NCI-H187 treated with DMSO at 0.1 percent for 48 hours (cell line): ENCODE results near the gene CYP21A2.

ENCODE experiments used
- DNase-seq: peaks from one replicate; lab custom pipeline; 2025; lab: John Stamatoyannopoulos, UW

CYP21A2 gene

DNA sequence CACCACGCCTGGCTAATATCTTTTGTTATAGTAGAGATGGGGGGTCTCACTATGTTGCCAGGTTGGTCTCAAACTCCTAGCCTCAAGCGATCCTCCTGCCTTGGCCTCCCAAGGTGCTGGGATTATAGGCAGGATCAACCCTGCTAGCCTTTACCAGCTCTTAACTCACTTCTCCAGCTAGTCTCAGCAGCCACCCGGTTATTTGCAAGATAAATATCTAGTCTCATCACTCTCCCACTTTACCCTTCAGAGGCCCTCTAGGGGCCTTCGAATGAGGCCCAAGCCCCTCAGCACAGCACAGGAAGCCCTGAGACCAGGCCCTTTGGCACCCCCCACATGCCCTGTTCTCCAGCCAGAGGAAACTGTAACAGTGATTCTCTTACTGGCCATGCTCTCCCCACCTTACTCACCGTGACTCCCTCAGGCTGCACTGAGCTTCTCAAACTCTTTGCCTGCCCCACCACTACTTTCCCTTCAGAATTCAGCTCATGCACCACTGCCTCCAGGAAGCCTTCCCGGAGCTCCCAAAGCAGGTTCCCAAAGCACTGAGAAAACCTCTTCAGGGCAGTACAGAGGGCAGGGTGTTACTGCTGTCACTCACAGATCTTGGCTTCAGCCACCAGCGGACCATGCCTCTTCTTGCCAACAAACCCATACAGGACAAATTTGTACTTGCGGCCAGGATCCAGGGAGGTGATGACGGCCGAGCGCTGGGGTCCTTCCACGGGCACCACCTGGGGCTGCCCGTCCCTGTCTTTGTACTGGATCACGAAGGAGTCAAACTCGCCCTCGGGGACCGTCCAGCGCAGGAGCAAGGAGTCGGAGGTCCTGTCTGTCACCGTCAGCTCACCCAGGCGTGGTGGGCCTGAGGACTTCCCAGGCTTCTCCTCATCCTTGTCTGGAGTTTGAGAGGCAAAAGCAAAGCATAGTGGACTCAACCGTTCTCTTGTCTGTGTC is 45.9 kb downstream of the CYP21A2 start:
- DNase-seq = no peak

DNA sequence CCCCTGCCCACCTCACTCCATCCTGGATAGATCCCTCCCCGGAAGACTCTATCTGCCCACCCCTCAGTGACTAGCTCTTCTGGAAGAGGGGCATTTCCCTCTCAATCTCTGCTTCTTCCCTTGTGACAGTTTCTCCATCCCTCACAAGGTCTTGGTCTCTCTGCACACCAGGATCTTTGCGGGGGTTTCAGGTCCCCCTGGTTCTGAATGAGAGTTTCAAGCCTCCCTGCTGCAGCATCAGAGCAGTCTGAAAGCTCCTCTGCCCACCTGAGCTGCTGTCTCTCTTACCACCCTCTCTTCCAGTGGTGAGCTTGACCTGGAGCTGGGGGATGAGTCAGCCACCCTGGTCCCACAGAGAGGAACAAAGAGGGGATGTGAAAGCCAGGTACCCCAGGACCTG is 46.6 kb downstream of the CYP21A2 start:
- no peak for DNase-seq

DNA sequence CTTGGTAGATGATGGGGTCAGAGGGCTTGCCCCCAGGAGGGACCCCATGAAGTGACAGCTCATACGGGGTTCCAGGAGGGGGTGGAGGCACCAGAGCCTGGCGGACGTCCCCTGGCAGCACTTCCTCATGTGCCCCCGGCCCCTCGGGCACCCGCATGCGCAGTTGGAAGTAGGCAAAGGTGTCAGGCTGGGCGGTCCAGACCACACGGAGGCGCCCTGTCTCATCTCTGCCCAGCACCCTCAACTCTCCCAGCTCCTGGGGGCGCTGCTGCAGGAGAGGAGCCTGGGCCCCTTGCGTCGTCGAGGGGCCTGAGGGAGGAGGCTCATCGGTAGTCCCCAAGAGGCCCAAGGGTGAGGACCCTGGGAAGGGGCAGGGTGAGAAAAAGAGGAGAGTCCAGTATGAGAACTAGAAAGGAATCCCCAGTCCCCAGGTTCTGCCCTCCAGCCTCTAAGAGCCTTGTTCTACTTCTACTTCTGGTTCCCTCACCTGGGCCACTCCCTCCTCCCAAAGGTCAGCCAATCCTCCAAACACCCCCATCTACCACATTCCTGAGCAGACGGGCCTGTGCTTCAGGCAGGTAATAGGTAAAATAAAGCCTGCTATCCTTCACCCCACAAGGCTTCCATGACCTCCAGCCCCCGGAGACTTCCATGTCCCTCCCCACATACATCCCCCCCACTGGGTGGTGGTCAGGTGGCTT is 47.7 kb downstream of the CYP21A2 start:
- no peak for DNase-seq

DNA sequence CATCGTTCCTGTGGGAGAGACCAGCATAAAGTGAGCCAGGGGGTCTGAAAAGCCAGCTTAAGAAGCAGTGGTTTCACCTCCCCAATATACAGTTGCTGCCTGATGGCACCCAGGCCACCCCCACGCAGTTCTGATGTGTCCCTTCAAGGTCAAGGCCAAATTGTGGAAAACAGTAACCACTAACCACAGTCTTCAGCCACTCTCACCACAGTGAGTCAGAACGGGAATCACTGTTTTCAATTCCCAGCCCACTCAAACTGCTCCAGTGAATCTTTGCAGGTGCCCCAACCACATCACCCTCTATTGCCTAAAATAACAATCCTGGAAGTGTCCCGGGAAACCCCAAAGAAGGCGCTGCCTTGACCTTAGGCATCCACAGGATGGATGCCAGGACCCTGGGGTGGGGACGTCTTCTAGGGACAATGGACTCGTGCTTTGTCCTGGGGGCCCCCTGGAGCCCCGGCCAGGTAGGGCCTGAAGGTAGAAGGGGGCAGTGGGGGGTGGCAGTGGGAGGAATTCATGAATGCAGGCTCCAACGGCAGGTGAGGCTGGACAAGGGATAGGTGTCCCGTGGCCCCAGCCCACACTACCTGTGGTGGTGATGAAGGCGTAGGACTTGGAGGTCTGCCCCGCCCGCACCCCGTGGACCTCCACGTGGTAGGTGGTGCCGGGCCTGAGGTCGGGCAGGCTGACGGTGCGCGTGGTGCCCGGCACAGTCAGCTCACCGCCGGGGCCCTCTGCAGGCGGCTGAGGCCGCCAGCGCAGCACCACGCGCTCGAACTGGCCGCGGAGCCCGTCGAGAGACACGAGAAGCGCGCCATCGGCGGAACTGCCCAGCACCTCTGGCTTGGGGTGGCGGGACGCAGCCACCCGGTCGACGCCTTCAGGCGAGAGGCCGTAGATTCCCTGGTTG is 48.7 kb downstream of the CYP21A2 start:
- DNase-seq = no peak

DNA sequence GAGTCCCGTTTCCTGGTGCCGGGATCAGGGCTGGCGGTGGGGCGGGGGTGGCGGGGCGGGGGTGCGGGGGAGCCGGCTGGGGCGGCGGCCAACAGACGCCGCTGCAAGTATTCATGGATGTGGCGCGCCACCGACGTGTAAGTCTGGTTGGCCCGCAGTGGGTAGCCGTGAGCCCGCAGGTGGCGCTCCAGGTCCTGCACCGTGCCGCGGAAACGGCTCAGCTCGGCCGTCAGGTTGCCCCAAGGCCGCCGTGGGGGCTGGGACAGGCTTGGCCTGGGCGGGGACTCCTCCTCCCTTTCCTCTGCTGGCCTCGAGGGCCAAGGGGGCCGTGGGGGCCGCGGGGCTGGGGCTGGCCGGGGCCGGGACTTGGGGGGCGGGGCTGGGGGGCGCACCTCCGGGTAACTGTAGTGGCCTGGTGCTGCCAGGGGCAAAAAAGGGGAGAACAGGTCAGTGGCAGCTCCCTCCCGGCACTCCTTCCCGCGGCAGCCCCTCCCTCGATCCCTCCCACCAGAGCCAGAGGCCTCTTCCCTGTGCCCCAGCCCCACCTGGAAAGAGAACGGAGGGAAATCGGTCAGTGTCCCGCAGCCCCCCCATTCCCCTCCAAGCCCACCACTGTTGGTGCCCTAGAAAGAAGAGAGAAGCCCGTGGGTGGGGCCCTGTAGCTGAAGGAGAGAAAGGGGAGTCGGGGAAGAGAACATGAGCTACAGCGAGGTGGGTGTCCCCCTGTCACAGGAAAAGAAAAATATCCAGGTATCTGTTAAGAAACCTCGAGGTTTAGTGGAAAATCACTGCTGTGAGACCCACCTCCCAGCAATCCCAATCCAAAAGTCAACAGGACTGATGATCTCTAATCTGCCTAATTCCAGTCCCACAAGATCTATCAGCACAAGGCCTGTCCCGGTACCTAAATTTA is 49.6 kb downstream of the CYP21A2 start:
- DNase-seq = no peak

DNA sequence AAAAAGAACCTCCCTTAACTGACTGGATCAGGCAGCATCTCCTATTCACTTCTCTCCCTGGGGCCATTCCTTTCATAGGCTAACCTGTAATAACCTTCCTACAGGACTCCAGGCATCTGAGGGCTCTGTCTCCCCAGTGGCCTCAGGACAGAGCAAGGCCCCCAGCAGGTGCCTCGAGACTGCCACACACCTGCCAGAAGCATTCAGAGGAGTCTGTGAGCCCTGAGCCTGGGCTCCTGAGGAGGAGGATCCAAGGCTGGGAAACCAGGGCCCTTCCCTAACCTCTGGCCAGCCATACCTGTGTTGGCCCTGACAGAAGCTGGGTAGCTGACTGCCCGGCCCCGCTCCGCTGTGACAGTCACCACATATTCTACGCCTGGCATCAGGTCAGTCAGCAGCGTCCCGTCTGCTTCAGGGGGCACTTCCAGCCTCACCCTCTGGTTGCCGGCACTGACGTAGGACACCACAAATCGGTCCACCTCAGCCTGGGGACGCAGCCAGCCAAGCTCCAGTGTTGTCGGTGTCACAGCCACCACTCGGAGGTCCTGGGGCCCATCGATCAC is 50.4 kb downstream of the CYP21A2 start:
- DNase-seq = no peak

DNA sequence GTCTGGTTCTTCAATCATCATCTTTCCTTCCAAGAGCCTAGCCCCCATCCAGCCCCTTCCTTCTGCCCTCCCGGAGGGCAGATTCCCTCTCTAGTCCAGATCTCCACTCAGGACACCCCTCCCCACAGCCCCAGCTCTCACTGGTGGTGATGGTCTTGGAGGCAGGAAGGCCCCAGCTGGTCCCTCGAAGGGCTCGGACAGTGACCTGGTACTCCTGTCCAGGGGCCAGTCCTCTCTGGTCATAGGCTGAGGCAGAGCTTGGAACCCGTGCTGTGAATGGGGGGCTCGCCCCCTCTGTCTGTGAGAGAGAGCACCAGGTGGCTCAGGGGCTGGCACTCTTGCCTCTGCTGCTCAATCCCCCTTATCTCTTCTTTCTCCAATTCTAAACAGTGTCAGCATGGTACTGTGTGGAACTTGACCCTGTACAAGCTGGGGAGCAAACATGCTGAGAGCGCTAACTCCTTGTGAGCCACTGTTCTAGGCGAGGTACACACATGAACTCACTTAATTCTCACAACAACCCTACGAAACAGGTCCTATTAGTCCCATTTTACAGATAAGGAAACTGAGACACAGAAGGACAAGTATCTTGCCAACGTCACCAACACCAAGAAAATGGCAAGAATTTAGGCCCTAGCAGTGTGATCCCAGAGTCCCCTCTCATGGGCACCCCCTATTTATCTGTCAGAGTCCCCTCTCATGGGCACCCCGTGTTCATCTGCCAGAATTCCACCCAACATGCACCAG is 51.0 kb downstream of the CYP21A2 start:
- no peak for DNase-seq
